T-helper 1 cell treated with Interleukin-12 subunit alpha and Interleukin-12 subunit beta and Interleukin-4 antibody, amounts not matched to agents 30 ng/mL and 1 ng/mL, for 36 hours (primary cell): ENCODE data around the gene TCOF1. TPM values are rescaled to one million over a fixed set of nuclear protein-coding genes. Genes with fewer than 3 reads are reported as not detected.

ENCODE experiments used
- intact Hi-C: fragments of 100-400 bp; cut with micrococcal nuclease; formaldehyde crosslinking; loops from one replicate; pipeline ENCODE4 v1.15.1; 2024
- total RNA-seq: library from RNA; stranded (reverse); gene quantifications from 2 replicates; pipeline ENCODE4 v1.2.3, GENCODE V29; 2022

TCOF1 gene
- total RNA-seq, 1 donor from 2014 or later = 63.2 TPM

DNA sequence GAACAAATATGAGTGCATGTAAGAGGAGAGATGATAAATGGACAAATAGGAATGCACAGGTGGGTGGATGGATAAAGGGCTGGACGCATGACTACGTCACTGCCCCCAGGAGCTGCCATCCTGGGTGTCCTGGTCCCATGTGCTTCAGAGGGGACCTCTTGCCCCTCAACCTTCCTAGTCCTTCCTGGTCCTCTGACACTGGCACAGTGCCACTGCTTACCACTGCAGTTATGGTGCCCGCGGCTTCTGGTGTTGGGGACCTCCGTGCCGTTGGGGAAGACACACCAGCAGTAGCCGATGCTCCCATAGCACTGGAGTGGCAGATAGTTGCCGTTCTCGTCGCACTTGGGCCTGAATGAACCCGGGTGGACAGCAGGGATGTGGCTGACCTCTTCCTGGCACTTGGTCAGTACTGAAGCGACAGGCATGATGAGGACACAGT lies 45.4 kb downstream of the TCOF1 start:
- intact Hi-C loops = no loop called here

DNA sequence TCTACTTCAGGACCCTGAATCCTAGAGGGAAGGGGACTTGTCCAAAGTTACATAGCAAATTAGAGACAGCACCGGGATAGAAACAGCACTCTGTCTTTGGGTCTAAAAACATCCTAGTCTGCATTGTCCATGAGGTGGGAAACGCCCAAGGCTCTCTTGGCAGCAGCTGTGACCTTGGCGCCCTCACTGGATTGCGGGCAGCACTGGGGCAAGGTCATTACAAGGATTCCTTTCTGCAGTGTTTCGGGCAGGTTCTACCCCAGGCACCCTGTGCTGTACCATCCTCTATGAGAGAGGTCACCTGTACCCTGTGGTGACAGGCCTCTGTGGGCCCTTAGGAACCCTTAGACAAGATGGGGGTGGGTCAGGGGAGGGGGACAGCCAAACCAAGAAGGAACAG lies 46.6 kb downstream of the TCOF1 start:
- intact Hi-C loops = no loop called here

- intact Hi-C loops = no loop called here
Measured at GRCh38 chr5:150404535-150404934, 47.0 kb downstream of the TCOF1 start.

DNA sequence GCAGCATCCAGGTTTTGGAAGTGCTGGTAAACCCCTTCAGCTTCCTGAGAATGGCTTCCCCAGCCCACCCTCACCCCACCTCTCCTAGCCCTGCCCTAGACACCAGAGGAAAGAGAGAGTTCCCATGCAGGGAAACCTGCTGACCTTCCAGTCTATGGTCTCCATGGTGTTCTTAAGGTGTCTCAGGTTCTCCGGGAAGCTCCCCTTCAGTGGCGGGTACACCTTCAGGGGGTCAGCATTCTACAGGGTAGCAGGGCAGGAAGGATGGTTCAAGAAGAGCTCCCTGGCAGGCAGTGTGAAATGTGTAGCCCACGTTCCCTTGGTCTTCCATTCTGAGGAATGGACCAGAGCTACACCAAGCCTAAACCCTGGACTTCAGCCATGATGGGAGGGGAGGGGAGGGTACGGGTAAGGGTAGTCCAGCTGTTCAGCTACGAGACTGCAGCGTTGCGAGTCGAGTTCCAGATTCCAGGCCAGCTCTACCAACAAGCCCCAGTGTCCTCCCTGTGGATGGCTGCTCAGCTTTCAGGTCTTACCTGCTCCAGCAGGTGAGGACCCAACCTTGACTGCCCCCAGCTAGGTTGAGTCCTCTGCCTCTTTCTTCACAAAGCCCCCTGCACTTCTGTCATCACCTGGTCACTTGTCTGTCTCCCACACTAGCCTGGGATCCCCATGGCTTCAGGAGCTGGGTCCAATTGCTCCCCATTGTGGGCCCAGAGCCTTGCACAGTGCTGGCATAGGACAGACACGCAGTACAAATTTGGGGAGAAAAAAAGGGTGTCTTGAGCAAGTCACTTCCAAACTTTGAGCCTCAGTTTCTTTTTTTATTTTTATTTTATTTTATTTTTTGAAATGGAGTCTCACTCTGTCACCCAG lies 47.7 kb downstream of the TCOF1 start:
- intact Hi-C loops = no loop called here

DNA sequence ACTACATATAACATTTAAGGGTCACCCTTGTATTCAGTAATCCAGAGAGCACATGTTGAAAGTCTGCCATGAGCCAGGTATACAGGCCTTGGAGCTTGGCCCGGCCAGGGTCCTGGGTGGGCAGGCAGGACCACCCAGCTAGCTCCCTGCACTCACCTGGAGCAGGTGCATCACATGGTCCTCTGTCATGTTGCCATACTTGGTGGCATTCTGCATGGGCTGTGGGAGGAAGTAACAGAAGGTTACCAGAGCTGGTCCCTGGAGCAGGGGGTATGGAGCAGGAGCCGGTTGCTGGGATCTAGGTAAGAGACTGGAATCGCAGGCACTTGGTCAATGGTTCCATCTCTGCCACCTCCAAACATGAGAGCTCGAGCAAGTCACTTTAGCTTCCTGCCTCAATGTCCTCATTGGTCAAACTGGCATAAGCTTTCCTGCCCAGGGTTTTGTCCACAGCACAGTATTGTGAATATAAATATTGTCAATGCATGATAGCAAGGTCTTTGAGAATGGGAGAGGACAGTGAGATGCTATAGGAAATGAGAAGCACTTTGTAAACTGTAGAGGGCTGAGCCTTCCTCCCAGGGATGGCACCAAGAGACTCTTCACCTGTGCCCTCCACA lies 48.7 kb downstream of the TCOF1 start:
- intact Hi-C loops = no loop called here

DNA sequence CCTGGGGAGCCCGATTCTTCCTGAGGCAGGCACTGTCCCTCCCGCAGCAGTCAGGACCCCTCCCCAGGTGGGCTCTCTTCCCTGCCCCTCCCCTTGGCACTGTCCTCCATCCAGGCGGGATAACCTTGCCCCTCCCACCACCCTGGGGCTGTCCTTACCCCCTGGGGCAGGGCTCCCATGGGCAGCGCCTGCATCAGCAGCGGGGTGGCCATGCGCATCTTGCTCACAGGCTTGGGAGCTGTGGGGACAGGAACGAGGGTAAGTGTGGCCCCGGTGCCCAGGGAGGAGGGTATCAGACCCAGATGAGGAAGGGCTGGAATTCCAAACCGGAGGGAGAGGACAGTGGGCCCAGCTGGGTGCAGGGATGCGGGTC lies 49.2 kb downstream of the TCOF1 start:
- intact Hi-C loops = no loop called here

- intact Hi-C loops = no loop called here
Measured at GRCh38 chr5:150407096-150407720, 49.7 kb downstream of the TCOF1 start.

GRCh38 chr5:150408231-150408943 lies 50.9 kb downstream of the TCOF1 start:
- intact Hi-C loops = no loop called here

- intact Hi-C loops = loop anchor here (1.0 to 10.0 kb wide), 6 partner anchors 15 to 1347 kb away; partner anchors contain the start of genes ATOX1, CSNK1A1, GRPEL2 and SLC36A1
Measured at GRCh38 chr5:150409638-150410523, 52.4 kb downstream of the TCOF1 start.

DNA sequence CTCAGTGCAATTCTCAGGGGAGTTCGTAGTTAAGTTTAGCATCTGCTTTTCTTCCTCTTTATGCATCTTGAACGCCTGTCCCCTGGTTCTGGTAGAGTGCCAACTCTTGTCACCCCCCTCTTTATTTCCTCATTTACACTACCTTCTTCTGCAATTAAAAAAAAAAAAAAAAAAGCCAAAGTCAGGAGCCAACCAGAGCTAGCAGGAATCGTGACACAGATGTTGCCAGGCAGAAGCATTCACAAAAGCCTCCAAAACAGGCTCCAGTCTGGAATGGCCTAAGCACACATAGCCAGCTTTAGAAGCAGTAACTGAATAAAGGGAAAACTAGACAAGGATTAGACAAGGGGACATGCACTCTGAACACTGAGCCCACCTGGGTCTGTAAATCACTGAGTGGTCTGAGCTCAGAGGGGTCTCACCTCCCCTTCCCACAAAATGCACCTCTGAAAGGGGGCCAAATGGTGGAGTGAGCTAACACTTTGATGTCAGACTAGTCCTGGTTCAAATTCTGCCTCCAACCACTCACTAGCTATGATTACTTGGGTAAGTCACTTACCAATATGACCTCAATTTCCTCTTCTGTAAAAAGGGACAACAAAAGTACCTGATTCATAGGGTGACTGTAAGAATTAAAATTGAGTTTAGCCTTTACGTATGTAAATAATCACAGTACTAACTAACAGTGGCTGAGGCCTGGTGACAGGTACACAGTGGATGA lies 53.2 kb downstream of the TCOF1 start:
- intact Hi-C loops = loop anchor here (1.0 to 10.0 kb wide), 6 partner anchors 16 to 1347 kb away; partner anchors contain the start of genes ATOX1, CSNK1A1, GRPEL2 and SLC36A1

- intact Hi-C loops = loop anchor here (2.0 to 10.0 kb wide), 5 partner anchors 17 to 1346 kb away; partner anchors contain the start of genes ATOX1, GRPEL2 and SLC36A1
Measured at GRCh38 chr5:150411245-150411979, 53.9 kb downstream of the TCOF1 start.

- intact Hi-C loops = loop anchor here (1.0 to 10.0 kb wide), 20 partner anchors 24 to 1604 kb away; partner anchors contain the start of genes ATOX1, G3BP1, GM2A and GRPEL2
Measured at GRCh38 chr5:150412319-150413175, 55.0 kb downstream of the TCOF1 start, which contains the start of gene CD74. TSS of gene CD74 (minus strand) at chr5:150412910. CDS start at chr5:150412749, 161 bp downstream.

DNA sequence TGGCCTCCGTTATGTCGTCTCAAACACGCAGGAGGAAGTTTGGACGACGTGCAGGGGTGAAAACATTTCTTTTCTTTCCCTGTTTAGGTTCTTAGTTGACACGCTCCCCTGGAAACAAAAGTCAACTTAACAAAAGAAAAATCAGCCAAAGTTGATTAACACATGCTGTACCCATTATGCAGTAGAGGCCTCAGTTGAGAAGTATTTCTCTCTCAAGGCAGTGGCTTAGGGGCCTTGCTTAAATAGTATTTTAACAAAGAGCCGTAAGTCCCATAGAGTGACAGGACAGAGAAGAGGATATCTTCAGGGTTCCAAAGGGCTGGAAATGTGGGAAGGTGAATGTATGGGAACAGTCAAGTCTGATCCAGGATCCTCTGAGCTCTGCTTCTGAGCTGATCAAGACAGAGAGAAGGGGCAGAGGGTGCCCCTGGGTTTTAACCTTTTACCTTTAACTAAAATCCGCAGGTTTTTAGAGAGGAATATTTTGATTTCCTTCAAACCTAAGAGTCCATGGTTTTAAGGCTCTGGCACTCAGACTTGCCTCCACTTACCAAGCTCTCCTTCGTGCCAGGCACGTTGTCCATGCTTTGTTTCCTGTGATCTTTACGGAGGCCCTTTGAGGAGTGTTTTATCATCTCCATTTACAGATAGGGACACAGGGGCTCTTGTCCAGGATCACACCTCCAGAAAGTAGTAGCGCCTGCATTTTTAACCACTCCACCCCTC lies 55.8 kb downstream of the TCOF1 start:
- intact Hi-C loops = loop anchor here (2.0 to 10.0 kb wide), 10 partner anchors 369 to 1605 kb away; partner anchors contain the start of genes ATOX1, GM2A, GRPEL2 and HMGXB3

- intact Hi-C loops = loop anchor here (2.0 to 10.0 kb wide), 10 partner anchors 369 to 1605 kb away; partner anchors contain the start of genes ATOX1, GM2A, GRPEL2 and HMGXB3
Measured at GRCh38 chr5:150413902-150414790, 56.6 kb downstream of the TCOF1 start.

DNA sequence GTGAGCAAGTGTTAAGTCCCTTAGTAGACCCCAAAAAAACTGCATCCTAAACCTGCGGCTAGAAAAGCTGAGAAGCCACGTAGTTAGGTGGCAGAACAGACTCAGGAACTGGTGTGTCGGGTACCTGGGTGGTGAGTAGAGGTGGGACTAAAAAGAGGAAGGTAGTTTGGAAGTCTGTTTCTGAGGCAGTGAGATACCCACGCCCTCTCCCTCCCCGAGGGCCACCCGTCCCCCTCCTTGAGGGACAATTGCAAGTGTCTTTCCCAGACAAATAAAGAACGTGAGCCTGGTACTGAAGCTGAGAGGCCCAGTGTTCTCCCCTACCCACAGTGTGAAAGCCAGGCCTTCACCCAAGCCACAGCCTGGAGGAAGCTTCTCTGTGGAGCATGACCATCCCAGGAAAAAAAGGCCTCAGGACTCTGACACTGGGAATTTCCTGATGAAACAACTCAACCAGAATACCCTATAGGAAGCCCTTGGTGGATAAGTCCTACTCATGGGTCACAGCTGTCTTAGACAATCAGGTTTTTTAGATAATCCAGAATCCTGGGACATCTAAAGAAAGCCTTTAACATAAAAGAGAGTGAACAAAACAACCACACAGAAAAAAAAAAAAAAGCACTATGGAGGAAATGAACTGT lies 62.3 kb downstream of the TCOF1 start:
- intact Hi-C loops = loop anchor here (10.0 kb wide), 1 partner anchor 765 kb away; no protein-coding TSS in a partner anchor
